ENCODE data around the gene FAM83B. TPM values are rescaled to one million over a fixed set of nuclear protein-coding genes. Genes with fewer than 3 reads are reported as not detected.

Gene FAM83B
- total and polyA plus RNA-seq, 2 donors (not counting 3 experiments of a cell fraction or from before 2014, with no cell fraction given): not detected

- dilution Hi-C loops (cut with MboI; ENCODE audit: extremely low pct_ligation_motif_present, low sequenced_read_pairs) (no loop called here), intact Hi-C loops (cut with micrococcal nuclease) (no loop called here)
- Histone ChIP-seq H4K20me1 (replicated peaks; ENCODE audit: control insufficient read depth, extremely low read depth, insufficient read depth, low read length) (no peaks in the 10 kb centered on the region), H3K36me3 (ENCODE audit: control insufficient read depth in 2 of 2, extremely low read depth in 1 of 2, insufficient read depth in 2 of 2, low read length in 2 of 2) (no peaks in the 10 kb centered on the region), H3K27me3 (ENCODE audit: control insufficient read depth in 2 of 2, insufficient read depth in 2 of 2, low read length in 2 of 2) (no peaks in the 10 kb centered on the region), H2AFZ (ENCODE audit: low read depth, low read length) (no peak overlapping the region), H3K4me3 (replicated peaks in 1 of 3; ENCODE audit: insufficient read depth in 1 of 3, low read depth in 1 of 3, low read length in 3 of 3) (no peak overlapping the region), H3K4me2 (ENCODE audit: insufficient read depth, low read length) (no peak overlapping the region), H3K9me1 (replicated peaks; ENCODE audit: control insufficient read depth, extremely low read depth, insufficient read depth, low read length) (no peaks in the 10 kb centered on the region), H3K27ac (ENCODE audit: insufficient read depth, low read depth, low read length) (no peak overlapping the region), H3K9ac (replicated peaks; ENCODE audit: extremely low read depth, insufficient read depth, low read length) (no peak overlapping the region), H3K9me3 (replicated peaks; ENCODE audit: control insufficient read depth, insufficient read depth, low read length) (no peaks in the 10 kb centered on the region), H3K79me2 (ENCODE audit: control insufficient read depth, insufficient read depth, low read length) (no peaks in the 10 kb centered on the region), H3K4me1 (ENCODE audit: control insufficient read depth, extremely low read depth, insufficient read depth, low read length) (no peaks in the 10 kb centered on the region)
- DNase-seq (ENCODE audit: low read depth, low spot score): no peak
- TF ChIP-seq POLR2A (IDR thresholded peaks at IDR 0.05; ENCODE audit: low read depth, low read length) (no peak), EZH2 (IDR thresholded peaks at IDR 0.05; ENCODE audit: borderline replicate concordance, low read depth, low read length, severe bottlenecking) (no peak), POLR2AphosphoS5 (IDR thresholded peaks at IDR 0.05; ENCODE audit: insufficient read depth, low read depth, low read length) (no peak), MAX (IDR thresholded peaks at IDR 0.05; ENCODE audit: insufficient read depth, insufficient read length) (no peak), JUN (IDR thresholded peaks at IDR 0.05; ENCODE audit: borderline replicate concordance, insufficient read depth, insufficient read length, low read depth) (no peak), FOS (IDR thresholded peaks at IDR 0.05; ENCODE audit: borderline replicate concordance, insufficient read depth, low read length) (no peak), CTCF (IDR thresholded peaks at IDR 0.05; ENCODE audit: extremely low read depth in 1 of 2, insufficient read depth in 1 of 2, low read depth in 1 of 2, low read length in 2 of 2) (no peak), GATA2 (IDR thresholded peaks at IDR 0.05; ENCODE audit: insufficient read depth, insufficient read length, low read depth, low read length) (no peak), MYC (IDR thresholded peaks at IDR 0.05; ENCODE audit: low read depth, low read length) (no peak)
- CTCF ChIA-PET: no interaction called here
- no TSS peak for BruUV-seq (replicated peaks)
- FAIRE-seq: no peak
- POLR2A ChIA-PET: no interaction called here
These were observed 40.5 kb downstream of the FAM83B start for GRCh38 chr6:54886932-54887584.

Data from endothelial cell of umbilical vein (primary cell).